ENCODE results near the gene PRR19.

- no peak for TF ChIP-seq CTCF (IDR thresholded peaks at IDR 0.05; ENCODE audit: low read depth, low read length, poor library complexity, severe bottlenecking)
- TF ChIP-seq EZH2phosphoT487 (IDR thresholded peaks at IDR 0.05; ENCODE audit: borderline replicate concordance, low read length) = no peak
These were observed 30.9 kb upstream of the PRR19 start for GRCh38 chr19:42271045-42271419.

All from DOHH2 (cell line).